GM12875 (cell line): ENCODE results near the gene CC2D1A.

Experiments used
- H3K4me3 ChIP-seq: one replicate; pipeline ENCODE4 v1.5.1; 2011; ENCODE audit warnings: low read depth, low read length, control low read depth
- TF ChIP-seq, protein P1 (sequence below): IDR thresholded peaks from 2 replicates; pipeline ENCODE4 v1.5.1; 2011; ENCODE audit warnings: low read depth, mild to moderate bottlenecking, control low read depth, inconsistent platforms, low read length, moderate library complexity, borderline replicate concordance; ENCODE audit not compliant: insufficient read depth

Gene CC2D1A

DNA sequence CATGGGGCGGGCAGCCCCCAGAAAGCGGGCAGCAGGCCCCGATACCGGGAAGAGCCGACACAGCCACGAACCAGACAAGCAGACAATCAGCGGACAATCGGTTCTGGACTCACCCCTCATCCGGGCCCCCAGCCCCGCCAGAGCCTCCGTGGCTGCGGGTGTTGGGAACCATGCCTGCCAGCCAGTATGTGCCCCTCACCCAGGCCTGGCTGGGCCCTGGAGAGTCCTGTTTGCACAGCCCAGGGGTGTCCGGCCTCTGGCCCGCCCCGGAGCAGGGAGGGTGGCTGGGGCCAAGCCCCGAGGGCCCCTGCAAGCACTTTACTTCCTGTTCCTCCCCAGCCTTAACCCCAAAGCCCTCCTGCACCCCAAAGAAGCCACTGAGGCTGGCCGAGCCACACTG, 24.4 kb downstream of the CC2D1A start:
- TF ChIP-seq, protein P1, sequence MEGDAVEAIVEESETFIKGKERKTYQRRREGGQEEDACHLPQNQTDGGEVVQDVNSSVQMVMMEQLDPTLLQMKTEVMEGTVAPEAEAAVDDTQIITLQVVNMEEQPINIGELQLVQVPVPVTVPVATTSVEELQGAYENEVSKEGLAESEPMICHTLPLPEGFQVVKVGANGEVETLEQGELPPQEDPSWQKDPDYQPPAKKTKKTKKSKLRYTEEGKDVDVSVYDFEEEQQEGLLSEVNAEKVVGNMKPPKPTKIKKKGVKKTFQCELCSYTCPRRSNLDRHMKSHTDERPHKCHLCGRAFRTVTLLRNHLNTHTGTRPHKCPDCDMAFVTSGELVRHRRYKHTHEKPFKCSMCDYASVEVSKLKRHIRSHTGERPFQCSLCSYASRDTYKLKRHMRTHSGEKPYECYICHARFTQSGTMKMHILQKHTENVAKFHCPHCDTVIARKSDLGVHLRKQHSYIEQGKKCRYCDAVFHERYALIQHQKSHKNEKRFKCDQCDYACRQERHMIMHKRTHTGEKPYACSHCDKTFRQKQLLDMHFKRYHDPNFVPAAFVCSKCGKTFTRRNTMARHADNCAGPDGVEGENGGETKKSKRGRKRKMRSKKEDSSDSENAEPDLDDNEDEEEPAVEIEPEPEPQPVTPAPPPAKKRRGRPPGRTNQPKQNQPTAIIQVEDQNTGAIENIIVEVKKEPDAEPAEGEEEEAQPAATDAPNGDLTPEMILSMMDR: no peak

DNA sequence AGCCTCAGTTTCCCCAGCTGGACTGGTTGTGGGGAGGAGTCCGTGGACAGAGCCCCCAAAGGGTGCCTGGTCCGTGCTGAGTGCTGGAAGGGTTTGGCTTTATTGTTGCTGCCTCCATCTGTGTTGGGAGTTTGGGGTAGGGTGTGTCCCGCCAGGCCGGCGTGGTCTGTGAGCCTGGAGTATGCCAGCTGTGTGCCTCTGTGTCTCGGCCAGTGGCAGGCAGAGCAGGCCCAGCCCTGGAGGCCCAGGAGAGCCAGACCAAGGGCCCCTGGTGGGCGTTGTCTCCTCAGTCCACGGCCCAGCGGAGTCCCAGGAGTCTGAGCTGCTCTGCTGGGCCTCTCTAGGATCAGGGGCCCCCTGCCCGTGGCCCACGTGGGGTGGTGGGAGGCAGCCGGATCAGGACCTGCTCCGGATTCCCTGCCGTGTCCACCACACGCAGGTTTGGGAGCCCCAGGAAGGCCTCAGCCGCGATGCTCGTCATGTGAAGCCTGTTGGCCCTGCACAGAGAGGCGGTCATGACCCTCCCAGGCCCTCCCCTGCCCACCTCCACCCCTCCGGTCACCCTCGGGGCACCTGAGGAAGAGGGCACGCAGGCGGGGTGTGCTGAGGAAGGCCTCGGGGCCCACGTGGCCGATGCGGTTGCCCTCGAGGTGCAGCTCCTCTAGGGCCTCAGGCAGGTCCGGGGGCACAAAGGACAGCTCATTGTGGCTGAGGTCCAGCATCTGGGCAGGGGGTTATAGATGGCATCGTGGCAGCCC, 25.6 kb downstream of the CC2D1A start:
- H3K4me3 ChIP-seq: no peak overlapping the region
- TF ChIP-seq, protein P1: no peak

More for the DNA sequence above, 24.4 kb downstream of the CC2D1A start:
- no peak overlapping the region for H3K4me3 ChIP-seq

GRCh38 chr19:13932149-13932637, 26.2 kb downstream of the CC2D1A start:
- TF ChIP-seq, protein P1: no peak

GRCh38 chr19:13932911-13933393, 27.0 kb downstream of the CC2D1A start:
- no peak overlapping the region for H3K4me3 ChIP-seq
- TF ChIP-seq, protein P1: no peak

More at GRCh38 chr19:13932149-13932637, 26.2 kb downstream of the CC2D1A start:
- H3K4me3 ChIP-seq: no peak overlapping the region

DNA sequence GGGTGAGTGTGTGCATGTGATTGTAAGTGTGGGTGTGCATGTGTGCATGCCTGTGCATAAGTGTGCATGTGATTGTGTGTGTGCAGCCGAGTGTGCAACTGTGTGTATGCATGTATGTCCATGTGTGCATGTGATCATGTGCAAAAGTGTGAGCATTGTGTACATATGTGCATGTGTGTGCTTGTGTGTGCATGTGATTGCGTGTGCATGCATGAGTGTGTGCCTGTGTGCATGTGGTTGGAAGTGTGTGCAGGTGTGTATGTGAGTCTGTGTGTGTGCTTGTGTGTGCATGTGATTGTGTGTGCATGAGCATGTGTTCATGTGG, 28.7 kb downstream of the CC2D1A start:
- TF ChIP-seq, protein P1: no peak
- H3K4me3 ChIP-seq: no peak overlapping the region

GRCh38 chr19:13935765-13936510, 29.9 kb downstream of the CC2D1A start:
- TF ChIP-seq, protein P1: no peak
- H3K4me3 ChIP-seq: no peak overlapping the region
